ENCODE data around the gene SDF4. TPM values are rescaled to one million over a fixed set of nuclear protein-coding genes. Genes with fewer than 3 reads are reported as not detected.

SDF4 gene
- total and polyA plus RNA-seq, 2 of the 8 experiments (the other 6 are each of a cell fraction or from before 2014, with no cell fraction given) = 45.5 to 75.6 TPM

GRCh38 chr1:1212780-1213344, 18.9 kb downstream of the SDF4 start:
- Histone ChIP-seq H3K4me3 (ENCODE audit: extremely low read depth in 1 of 4, insufficient read depth in 2 of 4, low read depth in 3 of 4, low read length in 4 of 4) (no peak overlapping the region), H2BK12ac (ENCODE audit: low read depth, low read length) (no peak overlapping the region), H3K79me2 (ENCODE audit: control insufficient read depth in 1 of 2, insufficient read depth in 2 of 2, low read length in 2 of 2) (no peaks in the 10 kb centered on the region), H3K14ac (ENCODE audit: insufficient read length) (no peak overlapping the region), H4K5ac (ENCODE audit: insufficient read length, low read depth, low read length) (no peak overlapping the region), H3K4me2 (ENCODE audit: insufficient read depth in 1 of 2, low read depth in 2 of 2, low read length in 2 of 2) (no peak overlapping the region), H4K91ac (replicated peaks; ENCODE audit: insufficient read length, low read length) (no peak overlapping the region), H3K27me3 (replicated peaks in 1 of 4; ENCODE audit: control insufficient read depth in 3 of 4, extremely low read depth in 1 of 4, insufficient read depth in 3 of 4, low read length in 3 of 4) (no peaks in the 10 kb centered on the region), H4K20me1 (replicated peaks in 1 of 2; ENCODE audit: control insufficient read depth in 1 of 2, insufficient read depth in 2 of 2, low read length in 2 of 2) (peaks cover 3 to 6% of the 10 kb centered on the region in 2 experiments), H3K56ac (replicated peaks; ENCODE audit: insufficient read length, low read depth, low read length) (no peak overlapping the region), H3K9ac (replicated peaks in 1 of 4; ENCODE audit: extremely low read depth in 1 of 4, low read depth in 3 of 4, low read length in 3 of 4) (no peak overlapping the region), H2BK15ac (ENCODE audit: low read length) (no peak overlapping the region), H3K79me1 (ENCODE audit: low read depth, low read length) (no peaks in the 10 kb centered on the region), H3K23ac (ENCODE audit: insufficient read length) (no peak overlapping the region), H3K4me1 (replicated peaks in 1 of 4; ENCODE audit: control insufficient read depth in 3 of 4, insufficient read depth in 4 of 4, low read length in 3 of 4) (no peaks in the 10 kb centered on the region; a peak in 1 of 7 replicates), H2BK5ac (ENCODE audit: low read depth, low read length) (no peak overlapping the region), H3K27ac (ENCODE audit: low read depth, low read length) (no peak overlapping the region), H2AK5ac (ENCODE audit: low read depth, low read length) (no peak overlapping the region), H3K18ac (ENCODE audit: extremely low read depth, low read length) (no peak overlapping the region), H2BK20ac (ENCODE audit: low read length) (no peak overlapping the region), H2BK120ac (replicated peaks; ENCODE audit: low read depth, low read length) (no peak overlapping the region), H2AFZ (ENCODE audit: low read length) (no peak overlapping the region), H3K9me3 (ENCODE audit: insufficient read depth in 2 of 2, low read depth in 1 of 2, low read length in 1 of 2) (no peaks in the 10 kb centered on the region), H4K8ac (ENCODE audit: extremely low read depth, insufficient read depth, low read length) (no peak overlapping the region; the same call in none of the 2 replicates), H3K23me2 (ENCODE audit: low read depth, low read length) (no peaks in the 10 kb centered on the region), H3K4ac (replicated peaks; ENCODE audit: insufficient read length, low read depth, low read length) (no peak overlapping the region), H3K36me3 (ENCODE audit: control insufficient read depth in 2 of 4, insufficient read depth in 4 of 4, low read length in 3 of 4) (peaks cover 0 to 10% (median 0%) of the 10 kb centered on the region in 4 experiments; a peak in 4 of 8 replicates)
- FAIRE-seq (no peak), DNase-seq (ENCODE audit: low read depth in 1 of 2, low spot score in 2 of 2) (no peak)
- whole genome bisulfite sequencing, 2 experiments (ENCODE audit: extremely low coverage in 1 of 2, insufficient coverage in 1 of 2, insufficient read length in 1 of 2, insufficient replicate concordance in 2 of 2, low coverage in 1 of 2, low lambda C conversion rate in 2 of 2, missing lambda C conversion rate in 1 of 2) = 93% methylated on average over 16 of the region's 24 CpGs; no CpG with 5 or more reads in 1 of the 2 experiments
- POLR2A ChIA-PET (ENCODE audit: partially characterized antibody) = no interaction called here
- CTCF ChIA-PET (ENCODE audit: partially characterized antibody) = interaction anchor here (0.6 to 2.2 kb wide), 5 partner anchors 17 to 149 kb away, joined by 3 to 9 read pairs (median 3); partner anchors contain the start of gene TTLL10
- no peak for TF ChIP-seq JUN (IDR thresholded peaks at IDR 0.05; ENCODE audit: low read depth, low read length)
- TF ChIP-seq MAX (IDR thresholded peaks at IDR 0.05) = no peak
- TF ChIP-seq EZH2 (IDR thresholded peaks at IDR 0.05; ENCODE audit: low read depth, low read length, severe bottlenecking) = no peak
- no peak for TF ChIP-seq ASH2L (IDR thresholded peaks at IDR 0.05; ENCODE audit: low read length)
- TF ChIP-seq FOSL1 (IDR thresholded peaks at IDR 0.05; ENCODE audit: insufficient read depth, low read depth, low read length) = no peak
- TF ChIP-seq HDAC6 (IDR thresholded peaks at IDR 0.05; ENCODE audit: low read depth, low read length) = no peak
- TF ChIP-seq CHD2 (IDR thresholded peaks at IDR 0.05; ENCODE audit: low read length) = no peak

All from H1 (cell line).